Fibroblast of skin of abdomen (primary cell): ENCODE measurements around the gene CDH23.

Experiments used
- DNase-seq: peaks from one replicate; pipeline ENCODE4 v3.0.0-alpha.2; 2013

The CDH23 gene

GRCh38 chr10:71625445-71626175 lies 228.9 kb downstream of the CDH23 start:
- DNase-seq = no peak

- no peak for DNase-seq
Observed at GRCh38 chr10:71627230-71627939, 230.7 kb downstream of the CDH23 start.

GRCh38 chr10:71627956-71628355 lies 231.2 kb downstream of the CDH23 start:
- no peak for DNase-seq

GRCh38 chr10:71629131-71629530 lies 232.4 kb downstream of the CDH23 start:
- no peak for DNase-seq

GRCh38 chr10:71630168-71630567 lies 233.4 kb downstream of the CDH23 start:
- no peak for DNase-seq

GRCh38 chr10:71631007-71631861 lies 234.5 kb downstream of the CDH23 start:
- no peak for DNase-seq

- no peak for DNase-seq
Observed at GRCh38 chr10:71632200-71632820, 235.6 kb downstream of the CDH23 start.

GRCh38 chr10:71632896-71633600 lies 236.3 kb downstream of the CDH23 start:
- DNase-seq = no peak

- DNase-seq = no peak
Observed at GRCh38 chr10:71633920-71634319, 237.2 kb downstream of the CDH23 start.

- no peak for DNase-seq
Observed at GRCh38 chr10:71634531-71635164, 237.9 kb downstream of the CDH23 start.

GRCh38 chr10:71635251-71635866 lies 238.6 kb downstream of the CDH23 start:
- no peak for DNase-seq

- no peak for DNase-seq
Observed at GRCh38 chr10:71635867-71636266, 239.1 kb downstream of the CDH23 start.

- DNase-seq = no peak
Observed at GRCh38 chr10:71636588-71636987, 239.9 kb downstream of the CDH23 start.

- no peak for DNase-seq
Observed at GRCh38 chr10:71637305-71637704, 240.6 kb downstream of the CDH23 start.

- no peak for DNase-seq
Observed at GRCh38 chr10:71638064-71638821, 241.5 kb downstream of the CDH23 start.

GRCh38 chr10:71638822-71639719 lies 242.4 kb downstream of the CDH23 start:
- DNase-seq = no peak

GRCh38 chr10:71640607-71641006 lies 243.9 kb downstream of the CDH23 start:
- no peak for DNase-seq

GRCh38 chr10:71641449-71641848 lies 244.7 kb downstream of the CDH23 start:
- DNase-seq = no peak

GRCh38 chr10:71641986-71642385 lies 245.3 kb downstream of the CDH23 start:
- DNase-seq = no peak
